HG02571 (cell line): Measurements from ENCODE around the gene ETFA.

Experiments used
- ATAC-seq: cut with Tn5 transposase; IDR thresholded peaks from one replicate; pipeline ENCODE4 v1.9.1; 2021; ENCODE audit warnings: mild to moderate bottlenecking, moderate library complexity; ENCODE audit not compliant: unreplicated experiment

ETFA gene

GRCh38 chr15:76340803-76341365 lies 29.6 kb upstream of the ETFA start:
- no peak for ATAC-seq

- no peak for ATAC-seq
These were observed 29.0 kb upstream of the ETFA start for GRCh38 chr15:76340198-76340802.

- ATAC-seq: no peak
These were observed 28.3 kb upstream of the ETFA start for GRCh38 chr15:76339305-76340197.

GRCh38 chr15:76338486-76339304 lies 27.4 kb upstream of the ETFA start:
- no peak for ATAC-seq

- no peak for ATAC-seq
These were observed 26.6 kb upstream of the ETFA start for GRCh38 chr15:76337696-76338485.

- ATAC-seq: no peak
These were observed 25.9 kb upstream of the ETFA start for GRCh38 chr15:76337059-76337695.

GRCh38 chr15:76336254-76337058 lies 25.2 kb upstream of the ETFA start, which contains the start of gene ISL2:
Gene ISL2 (plus strand): TSS chr15:76336773. CDS start chr15:76336884, 111 bp downstream.
- peak; percentile 68 for ATAC-seq

- ATAC-seq: no peak
These were observed 24.3 kb upstream of the ETFA start for GRCh38 chr15:76335307-76336253.

- ATAC-seq: no peak
These were observed 23.4 kb upstream of the ETFA start for GRCh38 chr15:76334438-76335306.

GRCh38 chr15:76333720-76334437 lies 22.6 kb upstream of the ETFA start:
- ATAC-seq: no peak

- no peak for ATAC-seq
These were observed 22.0 kb upstream of the ETFA start for GRCh38 chr15:76333309-76333708.

GRCh38 chr15:76332796-76333195 lies 21.5 kb upstream of the ETFA start:
- no peak for ATAC-seq

- no peak for ATAC-seq
These were observed 18.9 kb upstream of the ETFA start for GRCh38 chr15:76330080-76330680.

GRCh38 chr15:76328958-76329357 lies 17.7 kb upstream of the ETFA start:
- no peak for ATAC-seq

- ATAC-seq: no peak
These were observed 16.9 kb upstream of the ETFA start for GRCh38 chr15:76328106-76328696.
